H9 (cell line): Measurements from ENCODE around the gene ECSIT. TPM values are rescaled to one million over a fixed set of nuclear protein-coding genes. Genes with fewer than 3 reads are reported as not detected.

Source experiments
- DNase-seq: peaks from one replicate; pipeline ENCODE4 v3.0.0-alpha.2; 2017
- H2AFZ ChIP-seq: one replicate; pipeline ENCODE4 v1.6.1; 2013; ENCODE audit warnings: mild to moderate bottlenecking, low read length, control low read depth, moderate library complexity
- H2AK5ac ChIP-seq: 2 replicates; pipeline ENCODE4 v1.6.1; 2013; ENCODE audit warnings: low read length, control low read depth, mixed read lengths; ENCODE audit not compliant: insufficient read length
- H2BK120ac ChIP-seq: one replicate; pipeline ENCODE4 v1.6.1; 2013; ENCODE audit warnings: low read depth, mild to moderate bottlenecking, low read length, control low read depth, inconsistent platforms; ENCODE audit not compliant: poor library complexity, severe bottlenecking
- H2BK12ac ChIP-seq: 2 replicates; pipeline ENCODE4 v1.6.1; 2013; ENCODE audit warnings: low read length, control low read depth, mixed read lengths, low read depth; ENCODE audit not compliant: insufficient read length
- H2BK15ac ChIP-seq: 2 replicates; pipeline ENCODE4 v1.6.1; 2013; ENCODE audit warnings: low read depth, low read length, control low read depth
- H2BK20ac ChIP-seq: one replicate; pipeline ENCODE4 v1.6.1; 2013; ENCODE audit warnings: low read depth, mild to moderate bottlenecking, low read length, control low read depth, inconsistent platforms; ENCODE audit not compliant: poor library complexity, severe bottlenecking
- H2BK5ac ChIP-seq: 2 replicates; pipeline ENCODE4 v1.6.1; 2013; ENCODE audit warnings: low read length, control low read depth, mixed read lengths; ENCODE audit not compliant: insufficient read length
- H3K14ac ChIP-seq: 2 replicates; pipeline ENCODE4 v1.6.1; 2013; ENCODE audit warnings: low read length, control low read depth; ENCODE audit not compliant: insufficient read depth
- H3K18ac ChIP-seq: 2 replicates; pipeline ENCODE4 v1.6.1; 2013; ENCODE audit warnings: low read depth, mild to moderate bottlenecking, mixed read lengths, low read length, control low read depth; ENCODE audit not compliant: insufficient read length
- H3K23ac ChIP-seq: 2 replicates; pipeline ENCODE4 v1.6.1; 2013; ENCODE audit warnings: low read length, control low read depth, mixed read lengths, low read depth; ENCODE audit not compliant: insufficient read length
- H3K23me2 ChIP-seq: 2 replicates; pipeline ENCODE4 v1.6.1; 2013; ENCODE audit warnings: low read depth, mild to moderate bottlenecking, mixed read lengths, low read length, control low read depth; ENCODE audit not compliant: insufficient read length, poor library complexity, severe bottlenecking
- H3K27ac ChIP-seq: 2 replicates; pipeline ENCODE4 v1.5.1; 2013; ENCODE audit warnings: low read length, control low read depth, mixed read lengths, low read depth; ENCODE audit not compliant: insufficient read length
- H3K27me3 ChIP-seq: 2 replicates; pipeline ENCODE4 v1.6.1; 2013; ENCODE audit warnings: low read length, control low read depth, inconsistent platforms; ENCODE audit not compliant: insufficient read depth
- H3K4ac ChIP-seq: 2 replicates; pipeline ENCODE4 v1.6.1; 2013; ENCODE audit warnings: low read depth, mild to moderate bottlenecking, control low read depth, inconsistent platforms, low read length, moderate library complexity
- H3K4me1 ChIP-seq: 2 replicates; pipeline ENCODE4 v1.6.1; 2013; ENCODE audit warnings: low read length, control low read depth, inconsistent platforms; ENCODE audit not compliant: insufficient read depth
- H3K4me2 ChIP-seq: 2 replicates; pipeline ENCODE4 v1.6.1; 2013; ENCODE audit warnings: low read length, control low read depth, mixed read lengths; ENCODE audit not compliant: insufficient read length, insufficient read depth
- H3K56ac ChIP-seq: 2 replicates; pipeline ENCODE4 v1.6.1; 2013; ENCODE audit warnings: low read depth, mild to moderate bottlenecking, mixed read lengths, low read length, control low read depth; ENCODE audit not compliant: insufficient read length
- H3K79me1 ChIP-seq: 2 replicates; pipeline ENCODE4 v1.6.1; 2013; ENCODE audit warnings: low read depth, mild to moderate bottlenecking, moderate library complexity, low read length, control low read depth, inconsistent platforms; ENCODE audit not compliant: insufficient read depth, poor library complexity, severe bottlenecking
- H3K79me2 ChIP-seq: 2 replicates; pipeline ENCODE4 v1.6.1; 2013; ENCODE audit warnings: low read length, control low read depth, inconsistent platforms; ENCODE audit not compliant: insufficient read depth
- H3K9ac ChIP-seq: 2 replicates; pipeline ENCODE4 v1.6.1; 2013; ENCODE audit warnings: low read length, control low read depth, mixed read lengths; ENCODE audit not compliant: insufficient read length; ENCODE audit errors: extremely low read depth
- H3K9me3 ChIP-seq: one replicate; pipeline ENCODE4 v1.6.1; 2013; ENCODE audit warnings: low read depth, low read length, inconsistent platforms; ENCODE audit not compliant: control insufficient read depth
- H3T11ph ChIP-seq: one replicate; pipeline ENCODE4 v1.6.1; 2013; ENCODE audit warnings: mild to moderate bottlenecking, low read length, control low read depth, inconsistent platforms
- H4K20me1 ChIP-seq: one replicate; pipeline ENCODE4 v1.6.1; 2013; ENCODE audit not compliant: control insufficient read depth, insufficient read length, insufficient read depth
- H4K5ac ChIP-seq: 2 replicates; pipeline ENCODE4 v1.6.1; 2013; ENCODE audit warnings: low read depth, mild to moderate bottlenecking, mixed read lengths, low read length, control low read depth; ENCODE audit not compliant: insufficient read length
- H4K8ac ChIP-seq: replicated peaks from 2 replicates; pipeline ENCODE4 v1.6.1; 2013; ENCODE audit warnings: low read length, control low read depth, mixed read lengths, low read depth; ENCODE audit not compliant: insufficient read length
- H4K91ac ChIP-seq: 2 replicates; pipeline ENCODE4 v1.6.1; 2013; ENCODE audit warnings: low read depth, mild to moderate bottlenecking, moderate library complexity, mixed read lengths, low read length, control low read depth; ENCODE audit not compliant: insufficient read length
- H3K27ac Mint-ChIP-seq, 3 experiments: 2 replicates in 2 of 3; 3 replicates in 1 of 3; pipeline ENCODE4 v1.8.0; 2020 to 2021; ENCODE audit warnings: mixed read lengths in 3 of 3, mild to moderate bottlenecking in 1 of 3, moderate library complexity in 1 of 3
- H3K27me3 Mint-ChIP-seq: 2 replicates; pipeline ENCODE4 v1.8.0; 2021; ENCODE audit warnings: low read depth, mild to moderate bottlenecking, moderate library complexity, mixed read lengths
- H3K36me3 Mint-ChIP-seq, 3 experiments: 2 replicates in 2 of 3; 3 replicates in 1 of 3; pipeline ENCODE4 v1.8.0; 2020 to 2021; ENCODE audit warnings: low read depth in 3 of 3, mixed read lengths in 3 of 3; ENCODE audit not compliant: insufficient read depth in 1 of 3
- H3K4me1 Mint-ChIP-seq, 2 experiments: 2 replicates each; pipeline ENCODE4 v1.8.0; 2020; ENCODE audit warnings: mixed read lengths in 2 of 2
- H3K4me3 Mint-ChIP-seq, 2 experiments: 2 replicates in 1 of 2; 3 replicates in 1 of 2; pipeline ENCODE4 v1.8.0; 2020 to 2021; ENCODE audit warnings: mild to moderate bottlenecking in 2 of 2, mixed read lengths in 2 of 2, moderate library complexity in 1 of 2
- H3K9me3 Mint-ChIP-seq, 2 experiments: 2 replicates in 1 of 2; 3 replicates in 1 of 2; pipeline ENCODE4 v1.8.0; 2020; ENCODE audit warnings: mild to moderate bottlenecking in 2 of 2, mixed read lengths in 2 of 2, moderate library complexity in 1 of 2
- CTCF ChIP-seq: fragments of 200-600 bp; sonication (generic); conservative IDR thresholded peaks from 3 replicates; pipeline ENCODE4 v1.8.0; 2021; ENCODE audit warnings: antibody characterized with exemption, mild to moderate bottlenecking
- whole genome bisulfite sequencing: extraction: QIAGEN DNeasy Blood & Tissue Kit; methylation state at CpG from one replicate; pipeline ENCODE4 v1.1.7; 2013; ENCODE audit warnings: missing lambda C conversion rate, low lambda C conversion rate, mixed read lengths; ENCODE audit not compliant: insufficient read length; ENCODE audit errors: extremely low coverage; 5-methylcytosine and 5-hydroxymethylcytosine counted together
- total RNA-seq: library from RNA; stranded (reverse); gene quantifications from 2 replicates; pipeline ENCODE4 v1.2.1, GENCODE V29; 2021

ECSIT gene
- total RNA-seq, 1 experiment from 2014 or later = 42.4 TPM

- Histone ChIP-seq H4K5ac (no peak overlapping the region), H3K79me2 (no peaks in the 10 kb centered on the region), H3K23me2 (peaks cover 9% of the 10 kb centered on the region), H2BK12ac (no peak overlapping the region), H3K79me1 (no peaks in the 10 kb centered on the region), H2AK5ac (no peak overlapping the region), H3K4me2 (peak overlapping the region; percentile 49), H3K18ac (peak overlapping the region; percentile 72), H3K9me3 (no peaks in the 10 kb centered on the region), H3K9ac (peak overlapping the region; percentile 31), H3K56ac (no peak overlapping the region), H3K4me1 (peaks cover 4% of the 10 kb centered on the region; the same call in 1 of the 2 replicates), H2BK20ac (no peak overlapping the region), H4K20me1 (no peaks in the 10 kb centered on the region), H3K14ac (peak overlapping the region; percentile 73; the same call in 1 of the 2 replicates), H3T11ph (no peak overlapping the region), H3K27me3 (no peaks in the 10 kb centered on the region), H2BK120ac (no peak overlapping the region), H3K23ac (no peak overlapping the region), H3K4ac (no peak overlapping the region), H4K91ac (no peak overlapping the region), H3K27ac (no peak overlapping the region), H2BK5ac (no peak overlapping the region), H2BK15ac (no peak overlapping the region), H2AFZ (no peak overlapping the region), H4K8ac (no peak overlapping the region)
- Mint-ChIP-seq H3K4me1 (peaks cover 14 to 24% of the 10 kb centered on the region in 2 experiments), H3K9me3 (no peaks in the 10 kb centered on the region; a peak in 1 of 5 replicates), H3K27me3 (peaks cover 20% of the 10 kb centered on the region), H3K36me3 (no peaks in the 10 kb centered on the region), H3K27ac (peak overlapping the region in 2 of 3 experiments; percentile 83 to 90; a peak in 5 of 7 replicates), H3K4me3 (peak overlapping the region; percentile 61 to 77)
- TF ChIP-seq CTCF = peak; percentile 97
- WGBS = no CpG with 5 or more reads among the region's 54 CpGs
- DNase-seq = peak; percentile 91
Measured at GRCh38 chr19:11535792-11536595, 7.1 kb upstream of the ECSIT start.
